Measurements from ENCODE around the gene FGD3.
A peak's percentile ranks its signal among the peaks of the same experiment; 100 is the strongest.

Gene FGD3

DNA sequence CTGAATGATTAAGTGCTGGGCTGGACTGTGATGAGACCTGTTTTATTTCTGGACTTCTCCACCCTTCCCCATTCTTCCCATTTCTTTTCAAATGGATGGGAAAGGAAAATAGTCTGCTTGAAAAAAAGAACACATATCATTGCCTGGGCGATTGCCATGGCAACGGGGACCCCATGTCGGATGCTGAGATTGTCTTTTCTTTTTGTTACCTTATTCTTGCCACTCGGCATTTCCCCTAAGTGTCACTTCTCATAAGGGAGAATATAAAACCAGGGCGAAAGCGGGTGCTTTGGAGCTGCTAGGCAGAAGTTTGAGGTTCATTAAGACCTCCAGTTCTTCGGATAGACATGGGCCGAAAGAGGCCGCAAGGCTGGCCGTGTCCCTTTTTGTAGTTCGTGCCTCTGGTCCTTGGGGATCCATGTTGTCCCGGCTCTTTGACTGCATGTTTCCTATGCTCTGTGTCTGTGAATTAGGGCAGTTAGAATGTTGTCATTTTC, 763 bp downstream of the FGD3 start:
- no peak overlapping the region for H3K4me3 ChIP-seq (replicated peaks; ENCODE audit: low read depth, low read length)
- TF ChIP-seq, protein P1, sequence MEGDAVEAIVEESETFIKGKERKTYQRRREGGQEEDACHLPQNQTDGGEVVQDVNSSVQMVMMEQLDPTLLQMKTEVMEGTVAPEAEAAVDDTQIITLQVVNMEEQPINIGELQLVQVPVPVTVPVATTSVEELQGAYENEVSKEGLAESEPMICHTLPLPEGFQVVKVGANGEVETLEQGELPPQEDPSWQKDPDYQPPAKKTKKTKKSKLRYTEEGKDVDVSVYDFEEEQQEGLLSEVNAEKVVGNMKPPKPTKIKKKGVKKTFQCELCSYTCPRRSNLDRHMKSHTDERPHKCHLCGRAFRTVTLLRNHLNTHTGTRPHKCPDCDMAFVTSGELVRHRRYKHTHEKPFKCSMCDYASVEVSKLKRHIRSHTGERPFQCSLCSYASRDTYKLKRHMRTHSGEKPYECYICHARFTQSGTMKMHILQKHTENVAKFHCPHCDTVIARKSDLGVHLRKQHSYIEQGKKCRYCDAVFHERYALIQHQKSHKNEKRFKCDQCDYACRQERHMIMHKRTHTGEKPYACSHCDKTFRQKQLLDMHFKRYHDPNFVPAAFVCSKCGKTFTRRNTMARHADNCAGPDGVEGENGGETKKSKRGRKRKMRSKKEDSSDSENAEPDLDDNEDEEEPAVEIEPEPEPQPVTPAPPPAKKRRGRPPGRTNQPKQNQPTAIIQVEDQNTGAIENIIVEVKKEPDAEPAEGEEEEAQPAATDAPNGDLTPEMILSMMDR (IDR thresholded peaks at IDR 0.05; ENCODE audit: low read depth, low read length, missing control alignments), result no peak
- no peak for DNase-seq (ENCODE audit: extremely low read depth, low read depth)

DNA sequence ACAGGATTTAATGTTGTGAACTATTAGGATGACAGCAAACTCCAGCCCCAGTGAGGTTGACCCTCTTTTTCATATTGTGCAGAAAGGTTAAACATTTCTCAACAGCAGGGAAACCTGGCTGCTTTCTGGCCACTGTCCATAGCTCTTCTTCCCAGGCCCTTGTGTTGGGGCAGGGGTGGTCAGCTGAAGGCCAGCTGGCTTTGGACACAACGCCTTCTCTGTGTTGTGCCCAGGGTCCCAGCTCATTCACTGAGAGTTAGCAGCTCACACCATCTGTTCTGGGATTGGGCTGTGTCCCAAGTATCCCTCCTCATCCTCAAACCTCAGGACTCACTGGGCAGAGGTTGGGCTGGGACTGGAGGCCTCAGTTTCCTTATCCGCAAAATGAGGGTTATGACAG, 1.3 kb downstream of the FGD3 start:
- no peak overlapping the region for H3K4me3 ChIP-seq (replicated peaks; ENCODE audit: low read depth, low read length)
- TF ChIP-seq, protein P1 (IDR thresholded peaks at IDR 0.05; ENCODE audit: low read depth, low read length, missing control alignments), result no peak
- no peak for DNase-seq (ENCODE audit: extremely low read depth, low read depth)

DNA sequence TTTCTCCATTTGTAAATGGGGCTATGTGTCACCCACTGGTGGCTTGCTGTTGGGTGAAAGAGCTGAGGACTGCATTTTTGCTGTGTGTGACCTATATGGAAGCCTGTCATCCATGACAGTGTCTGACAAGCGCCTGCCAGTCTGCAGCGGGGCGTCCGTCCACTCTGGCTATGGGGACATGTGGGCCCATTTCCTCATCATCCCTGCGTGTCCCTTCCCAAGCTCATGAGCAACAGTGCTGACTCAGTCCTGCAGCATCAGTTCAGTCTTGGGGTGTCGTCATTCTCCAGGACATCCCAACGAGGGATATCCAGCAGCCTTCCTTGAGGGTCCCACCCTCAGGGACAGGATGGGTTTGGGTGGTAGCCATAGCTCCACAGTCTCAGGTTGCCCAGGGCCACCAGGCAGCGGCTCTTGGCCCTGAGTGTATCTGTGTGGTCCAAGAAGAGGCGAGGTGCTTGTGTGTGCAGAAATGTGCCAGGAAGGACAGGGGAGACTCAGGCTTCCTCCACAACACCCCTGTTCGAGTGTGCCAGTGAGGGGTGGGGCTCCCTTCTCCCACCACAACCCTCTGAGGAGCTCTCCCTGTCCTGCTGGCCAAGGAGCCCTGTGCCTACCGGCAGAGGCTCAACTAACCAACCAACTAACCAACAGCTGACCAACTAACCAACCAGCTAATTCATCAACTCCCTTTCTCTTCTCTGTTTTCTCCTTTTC, 2.1 kb downstream of the FGD3 start:
- TF ChIP-seq, protein P1 (IDR thresholded peaks at IDR 0.05; ENCODE audit: low read depth, low read length, missing control alignments), result no peak
- DNase-seq (ENCODE audit: extremely low read depth, low read depth), result no peak
- no peak overlapping the region for H3K4me3 ChIP-seq (replicated peaks; ENCODE audit: low read depth, low read length)

DNA sequence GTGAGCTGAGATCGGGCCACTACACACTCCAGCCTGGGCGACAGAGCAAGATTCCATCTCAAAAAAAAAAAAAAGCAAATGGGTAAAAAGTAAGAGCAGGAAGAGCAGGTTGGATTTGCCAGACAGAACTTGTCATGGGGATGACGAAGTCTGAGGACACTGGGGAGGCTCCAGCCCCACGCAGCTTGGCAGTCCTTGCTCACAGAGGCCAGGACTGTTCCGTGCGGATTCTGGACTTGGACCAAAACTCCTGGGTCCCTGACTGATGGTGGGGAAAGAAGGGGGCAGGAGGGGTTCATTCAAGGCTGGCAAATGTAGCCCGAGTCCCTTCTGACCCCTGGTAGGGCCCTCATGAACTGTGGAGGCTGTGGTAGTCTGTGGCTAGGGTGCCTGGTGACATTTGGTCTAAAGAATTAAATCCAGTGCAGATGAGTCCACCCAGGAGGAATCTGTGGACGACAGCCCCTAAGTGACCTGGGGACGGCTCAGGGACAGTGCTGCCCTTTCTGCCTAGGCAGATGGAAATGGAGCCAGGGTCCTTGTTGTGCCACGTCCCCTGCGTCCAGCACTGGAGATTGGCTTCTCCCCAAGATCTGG, 3.1 kb downstream of the FGD3 start:
- TF ChIP-seq, protein P1 (IDR thresholded peaks at IDR 0.05; ENCODE audit: low read depth, low read length, missing control alignments), result no peak
- H3K4me3 ChIP-seq (replicated peaks; ENCODE audit: low read depth, low read length), result no peak overlapping the region
- no peak for DNase-seq (ENCODE audit: extremely low read depth, low read depth)

DNA sequence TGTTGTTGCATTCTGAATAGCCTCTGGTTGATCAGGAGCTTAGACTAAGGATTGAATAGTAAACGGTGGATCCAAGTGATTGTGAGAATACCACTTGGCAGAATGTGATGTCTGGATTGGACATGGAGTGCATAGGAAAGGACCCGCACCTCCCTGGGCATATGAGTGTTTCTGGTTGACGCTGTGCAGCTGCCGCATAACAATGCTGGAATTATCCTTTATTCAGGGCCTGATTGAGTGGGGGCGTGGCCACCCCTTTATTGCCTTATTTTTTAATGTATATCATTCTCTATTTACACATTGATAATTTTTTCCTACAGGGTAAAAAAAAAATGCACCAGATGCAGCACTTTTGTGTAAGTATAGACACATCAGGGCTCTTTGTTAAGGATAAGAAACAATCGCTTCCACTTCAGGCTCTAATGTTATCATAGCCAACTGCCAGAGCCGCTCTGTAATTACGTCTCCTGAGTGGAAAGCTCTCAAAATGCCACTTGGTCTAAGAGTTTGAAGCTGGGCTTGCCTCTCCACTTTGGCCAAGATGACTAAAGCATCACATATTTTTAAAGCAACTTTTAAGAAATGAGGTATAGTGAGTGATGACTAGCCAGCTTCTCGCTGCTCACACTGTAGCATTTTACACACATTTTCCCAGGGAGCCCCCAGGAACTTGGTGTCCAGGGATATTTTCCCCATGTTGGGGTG, 5.7 kb downstream of the FGD3 start:
- TF ChIP-seq, protein P1 (IDR thresholded peaks at IDR 0.05; ENCODE audit: low read depth, low read length, missing control alignments), result no peak
- H3K4me3 ChIP-seq (replicated peaks; ENCODE audit: low read depth, low read length), result no peak overlapping the region
- DNase-seq (ENCODE audit: extremely low read depth, low read depth), result no peak

DNA sequence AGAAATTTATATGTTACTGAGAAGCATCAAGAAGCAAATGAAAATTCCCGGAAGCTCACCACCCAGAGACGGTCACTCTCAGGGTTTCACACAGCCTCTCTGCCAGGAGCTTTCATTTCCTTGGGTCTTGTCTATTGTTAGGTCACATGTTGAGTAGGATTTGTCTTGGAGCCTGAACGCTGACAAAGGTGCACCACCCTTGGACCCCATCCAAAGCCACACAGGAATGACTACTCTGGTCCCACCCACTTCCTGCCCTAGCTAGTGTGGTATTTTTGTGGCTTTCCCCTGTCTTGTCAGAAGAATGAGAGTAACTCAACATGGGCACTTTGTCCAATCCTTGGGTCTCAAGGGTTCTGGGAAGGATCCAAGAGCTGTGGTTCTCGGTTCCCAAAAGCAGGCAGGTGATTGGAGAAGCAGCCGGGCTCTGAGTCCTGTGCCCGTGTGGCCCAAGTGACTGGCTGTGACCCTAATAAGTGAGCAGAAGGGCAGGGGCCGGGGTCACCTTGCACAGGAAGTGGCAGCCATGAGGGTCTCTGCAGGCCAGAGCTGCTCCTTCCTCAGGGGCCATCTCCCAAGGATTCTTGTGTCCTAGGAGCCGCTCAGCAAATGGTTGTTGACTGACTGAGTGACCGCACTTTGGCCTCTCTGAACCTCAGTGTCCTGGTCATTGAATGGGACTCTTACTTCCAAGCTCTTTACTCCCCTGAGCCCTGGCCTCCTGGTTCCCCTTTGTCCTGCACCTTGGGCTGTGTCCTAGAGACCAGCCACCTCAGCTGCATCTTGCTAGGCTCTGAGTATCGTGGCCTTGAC, 6.9 kb downstream of the FGD3 start:
- TF ChIP-seq, protein P1 (IDR thresholded peaks at IDR 0.05; ENCODE audit: low read depth, low read length, missing control alignments), result no peak
- H3K4me3 ChIP-seq (replicated peaks; ENCODE audit: low read depth, low read length), result no peak overlapping the region
- peak; percentile 37 for DNase-seq (ENCODE audit: extremely low read depth, low read depth)

Data from HFF-Myc (cell line).